ENCODE data around the gene FAM118A. TPM values are rescaled to one million over a fixed set of nuclear protein-coding genes. Genes with fewer than 3 reads are reported as not detected.

FAM118A gene
- total and polyA plus RNA-seq, 9 donors, result 21.9 to 57.8 (median 30.0) TPM

DNA sequence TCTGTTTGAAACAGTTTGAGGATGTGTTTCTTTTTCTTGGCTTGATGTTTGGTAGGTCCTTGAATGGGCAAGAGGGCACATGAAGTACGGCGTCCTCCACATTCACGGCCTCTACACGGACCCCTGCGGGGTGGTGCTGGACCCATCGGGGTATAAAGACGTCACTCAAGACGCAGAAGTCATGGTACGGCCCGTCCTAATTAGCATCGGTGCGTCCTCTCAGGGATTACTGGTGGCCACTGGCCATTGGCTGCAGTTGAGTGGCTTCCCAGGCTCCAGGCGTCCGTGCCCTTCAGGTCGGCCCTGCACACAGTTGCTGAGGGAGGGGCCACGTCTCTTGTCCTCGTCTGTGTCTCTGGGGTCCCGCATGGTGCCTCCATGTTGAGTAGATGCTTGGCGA lies 20.8 kb downstream of the FAM118A start:
- TF ChIP-seq POLR2A (IDR thresholded peaks at IDR 0.05), result no peak
- TF ChIP-seq, protein P1, sequence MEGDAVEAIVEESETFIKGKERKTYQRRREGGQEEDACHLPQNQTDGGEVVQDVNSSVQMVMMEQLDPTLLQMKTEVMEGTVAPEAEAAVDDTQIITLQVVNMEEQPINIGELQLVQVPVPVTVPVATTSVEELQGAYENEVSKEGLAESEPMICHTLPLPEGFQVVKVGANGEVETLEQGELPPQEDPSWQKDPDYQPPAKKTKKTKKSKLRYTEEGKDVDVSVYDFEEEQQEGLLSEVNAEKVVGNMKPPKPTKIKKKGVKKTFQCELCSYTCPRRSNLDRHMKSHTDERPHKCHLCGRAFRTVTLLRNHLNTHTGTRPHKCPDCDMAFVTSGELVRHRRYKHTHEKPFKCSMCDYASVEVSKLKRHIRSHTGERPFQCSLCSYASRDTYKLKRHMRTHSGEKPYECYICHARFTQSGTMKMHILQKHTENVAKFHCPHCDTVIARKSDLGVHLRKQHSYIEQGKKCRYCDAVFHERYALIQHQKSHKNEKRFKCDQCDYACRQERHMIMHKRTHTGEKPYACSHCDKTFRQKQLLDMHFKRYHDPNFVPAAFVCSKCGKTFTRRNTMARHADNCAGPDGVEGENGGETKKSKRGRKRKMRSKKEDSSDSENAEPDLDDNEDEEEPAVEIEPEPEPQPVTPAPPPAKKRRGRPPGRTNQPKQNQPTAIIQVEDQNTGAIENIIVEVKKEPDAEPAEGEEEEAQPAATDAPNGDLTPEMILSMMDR (IDR thresholded peaks at IDR 0.05), result no peak
- TF ChIP-seq EP300 (IDR thresholded peaks at IDR 0.05), result no peak
- Histone ChIP-seq H3K4me3 (no peak overlapping the region), H3K4me1 (ENCODE audit: insufficient read depth) (no peaks in the 10 kb centered on the region), H3K27me3 (no peaks in the 10 kb centered on the region), H3K9me3 (no peaks in the 10 kb centered on the region), H3K36me3 (no peaks in the 10 kb centered on the region), H3K27ac (no peak overlapping the region)
- 92 to 93% (median 92%) methylated on average over 19 of the region's 19 CpGs for WGBS, 3 donors
- no peak for DNase-seq
- intact Hi-C loops (cut with DNase I), result no loop called here

DNA sequence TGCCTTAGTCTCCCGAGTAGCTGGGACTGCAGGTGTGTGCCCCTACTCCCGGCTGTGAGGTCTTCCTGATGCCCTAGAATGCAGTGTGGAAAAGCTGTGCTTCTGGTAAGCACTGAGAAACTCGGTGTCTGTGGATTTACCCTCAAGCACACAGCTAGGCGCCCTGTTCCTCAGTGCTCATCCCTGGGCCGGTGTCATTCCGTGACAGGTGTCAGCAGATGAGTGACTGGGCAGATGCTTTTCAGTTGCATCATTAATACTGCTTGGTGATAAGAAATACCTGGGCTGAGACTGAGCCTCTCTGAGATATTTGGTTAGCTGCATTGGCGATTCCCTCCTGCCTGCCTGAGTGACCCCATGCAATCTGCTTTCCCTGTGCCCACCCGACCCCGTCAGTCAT lies 21.8 kb downstream of the FAM118A start:
- Histone ChIP-seq H3K36me3 (no peaks in the 10 kb centered on the region), H3K27me3 (no peaks in the 10 kb centered on the region), H3K4me1 (ENCODE audit: insufficient read depth) (peaks cover 2% of the 10 kb centered on the region), H3K9me3 (no peaks in the 10 kb centered on the region), H3K4me3 (no peak overlapping the region), H3K27ac (no peak overlapping the region)
- TF ChIP-seq, protein P1 (IDR thresholded peaks at IDR 0.05), result no peak
- TF ChIP-seq POLR2A (IDR thresholded peaks at IDR 0.05), result no peak
- no peak for TF ChIP-seq EP300 (IDR thresholded peaks at IDR 0.05)
- no peak for DNase-seq
- intact Hi-C loops (cut with DNase I), result no loop called here
- 92 to 94% (median 93%) methylated on average over 9 of the region's 9 CpGs for WGBS, 3 donors

DNA sequence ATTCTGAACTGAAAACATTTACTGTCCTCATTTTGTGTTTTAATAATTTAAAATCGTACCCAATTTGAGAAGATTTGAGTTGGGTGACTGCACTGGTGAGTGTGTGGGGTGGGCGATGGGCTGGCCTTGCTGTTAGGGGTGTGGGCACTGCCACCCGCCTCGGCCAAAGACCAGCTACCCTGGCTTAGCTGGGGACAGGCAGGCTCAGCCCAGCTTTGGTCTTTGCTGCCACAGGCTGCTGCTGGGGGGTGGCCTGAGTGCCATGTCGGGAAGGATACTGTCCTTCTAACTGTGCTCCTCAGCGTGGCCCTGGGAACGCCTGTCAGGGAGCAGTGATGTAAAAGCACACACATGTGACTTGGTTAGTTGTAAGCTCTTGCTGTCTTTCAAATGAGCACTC lies 22.3 kb downstream of the FAM118A start:
- Histone ChIP-seq H3K36me3 (no peaks in the 10 kb centered on the region), H3K4me1 (ENCODE audit: insufficient read depth) (peaks cover 4% of the 10 kb centered on the region), H3K9me3 (no peaks in the 10 kb centered on the region), H3K27ac (no peak overlapping the region), H3K27me3 (no peaks in the 10 kb centered on the region), H3K4me3 (no peak overlapping the region)
- intact Hi-C loops (cut with DNase I), result no loop called here
- WGBS, 3 donors, result 93 to 97% (median 95%) methylated on average over 7 of the region's 7 CpGs
- TF ChIP-seq, protein P1 (IDR thresholded peaks at IDR 0.05), result no peak
- TF ChIP-seq POLR2A (IDR thresholded peaks at IDR 0.05) (no peak), EP300 (IDR thresholded peaks at IDR 0.05) (no peak)
- no peak for DNase-seq

DNA sequence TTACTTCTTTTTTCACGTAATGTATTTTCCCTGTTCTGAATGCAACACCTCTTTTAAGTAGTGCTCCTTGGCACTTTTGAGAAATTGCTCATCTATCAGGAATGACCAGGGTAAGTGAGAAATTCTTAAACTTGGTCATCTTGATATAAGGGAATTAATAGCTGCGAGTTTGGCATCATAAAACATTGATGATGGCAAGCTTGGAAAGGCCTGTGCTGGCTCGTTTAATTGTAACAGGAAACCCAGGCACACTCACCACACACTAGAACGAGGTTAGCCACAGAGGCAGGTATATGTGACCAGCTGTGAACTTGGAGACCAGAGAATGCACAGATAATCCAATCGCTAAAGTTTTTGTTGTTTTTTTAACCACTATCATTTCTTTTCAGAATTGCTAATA lies 24.3 kb downstream of the FAM118A start:
- Histone ChIP-seq H3K4me1 (ENCODE audit: insufficient read depth) (peaks cover 7% of the 10 kb centered on the region), H3K9me3 (no peaks in the 10 kb centered on the region), H3K27me3 (no peaks in the 10 kb centered on the region), H3K4me3 (no peak overlapping the region), H3K36me3 (no peaks in the 10 kb centered on the region), H3K27ac (no peak overlapping the region)
- 63 to 65% (median 64%) methylated on average over 5 of the region's 5 CpGs for WGBS, 3 donors
- intact Hi-C loops (cut with DNase I), result no loop called here
- TF ChIP-seq POLR2A (IDR thresholded peaks at IDR 0.05), result no peak
- TF ChIP-seq, protein P1 (IDR thresholded peaks at IDR 0.05), result no peak
- TF ChIP-seq EP300 (IDR thresholded peaks at IDR 0.05), result no peak
- no peak for DNase-seq

DNA sequence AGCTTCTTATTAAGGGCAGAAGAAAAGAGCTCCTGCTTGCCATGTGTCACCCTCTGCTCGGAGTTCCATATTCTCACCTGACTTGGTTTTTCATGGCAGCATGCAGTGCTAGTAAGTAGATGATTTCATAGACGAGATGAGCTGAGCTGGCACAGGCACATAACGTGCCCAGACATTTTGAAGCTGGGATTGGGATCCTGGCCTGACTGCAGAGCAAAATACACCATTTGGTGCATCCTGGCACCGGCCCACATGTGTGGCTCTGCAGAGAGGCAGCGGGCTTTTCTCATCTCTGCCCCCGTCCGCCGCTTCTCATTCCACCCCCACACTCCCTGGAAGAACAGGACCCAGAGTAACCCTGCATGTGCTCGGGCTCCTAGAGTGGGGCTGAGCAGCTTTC lies 24.8 kb downstream of the FAM118A start:
- H3K9me3 ChIP-seq, result no peaks in the 10 kb centered on the region
- no peak overlapping the region for H3K27ac ChIP-seq
- TF ChIP-seq, protein P1 (IDR thresholded peaks at IDR 0.05), result no peak
- no peaks in the 10 kb centered on the region for H3K36me3 ChIP-seq
- WGBS, 3 donors, result 80 to 85% (median 84%) methylated on average over 9 of the region's 9 CpGs
- no peak overlapping the region for H3K4me3 ChIP-seq
- peaks cover 7% of the 10 kb centered on the region for H3K4me1 ChIP-seq (ENCODE audit: insufficient read depth)
- DNase-seq, result no peak
- H3K27me3 ChIP-seq, result no peaks in the 10 kb centered on the region
- intact Hi-C loops (cut with DNase I), result no loop called here
